ENCODE results near the gene SEC11C. TPM values are rescaled to one million over a fixed set of nuclear protein-coding genes. Genes with fewer than 3 reads are reported as not detected.

SEC11C gene
- total RNA-seq (2022; extraction: Qiagen RNA extraction), result 51.7 to 64.5 TPM (median 56.4 TPM) in 5 replicates

GRCh38 chr18:59139615-59140301 is at the start of gene SEC11C:
TSS of gene SEC11C (plus strand) at chr18:59139884. CDS start at chr18:59139949, 65 bp downstream.

Other genes starting within 250 kb of the SEC11C start
- gene GRP, start 80.3 kb downstream of the SEC11C start, total RNA-seq (2022; extraction: Qiagen RNA extraction), result not detected in 5 replicates
- 0.01 TPM in 1 of 5 replicates, not detected in the others for gene RAX, start 133.6 kb downstream of the SEC11C start, total RNA-seq (2022; extraction: Qiagen RNA extraction)
- gene CPLX4, start 178.8 kb downstream of the SEC11C start, total RNA-seq (2022; extraction: Qiagen RNA extraction), result not detected in 5 replicates
- 24.6 to 46.3 TPM (median 29.2 TPM) in 5 replicates for gene LMAN1, start 219.4 kb downstream of the SEC11C start, total RNA-seq (2022; extraction: Qiagen RNA extraction)

Measured in A549 treated with AZD2906 at 1 μM for 4 hours (cell line).